Omental fat pad (tissue), 4 donors: Measurements from ENCODE around the gene SEBOX. TPM values are rescaled to one million over a fixed set of nuclear protein-coding genes. Genes with fewer than 3 reads are reported as not detected.

ENCODE experiments used
- ATAC-seq: fragments of 150-250 bp; one replicate; pipeline ENCODE4 v1.9.1; 2016; ENCODE audit warnings: mild to moderate bottlenecking, moderate library complexity; ENCODE audit not compliant: low FRiP score
- DNase-seq: peaks from one replicate; pipeline ENCODE4 v3.0.0-alpha.2; 2019; ENCODE audit warnings: low spot score
- CTCF ChIP-seq, 3 donors: fragments of 450-650 bp; IDR thresholded peaks; one replicate each; pipeline ENCODE4 v1.5.1; 2016 to 2017; ENCODE audit warnings: antibody characterized with exemption in 3 of 3, mild to moderate bottlenecking in 3 of 3, moderate library complexity in 2 of 3
- total RNA-seq, 4 donors: library from RNA; depleted of rRNA; stranded (reverse); fragments of >200 nt; gene quantifications; one replicate each; pipeline ENCODE4 v1.1.0, GENCODE V29; 2016

Gene SEBOX
- total RNA-seq, 4 donors from 2014 or later, result not detected

DNA sequence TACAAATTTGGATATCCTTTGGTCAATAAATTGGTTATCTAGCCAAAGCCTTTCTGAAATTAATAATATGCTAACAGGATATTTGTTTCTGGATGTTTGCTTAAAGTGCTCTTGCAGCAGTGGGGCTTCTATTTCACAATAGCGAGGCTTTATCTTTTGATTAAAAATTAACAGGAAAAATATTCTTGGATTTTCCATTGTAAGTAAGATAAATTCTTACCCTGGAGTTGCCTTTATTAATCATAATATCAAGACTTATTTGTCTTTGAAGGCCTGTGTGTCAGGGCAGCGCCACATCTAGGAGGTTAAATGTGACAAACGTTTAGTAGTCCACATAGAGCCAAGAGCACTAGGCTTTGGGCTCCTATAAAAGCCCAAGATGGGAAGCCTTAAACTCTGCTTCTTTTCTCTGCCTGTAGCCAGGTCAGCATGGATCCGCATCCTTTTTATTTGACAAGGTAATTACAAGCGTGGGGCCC, 40.7 kb downstream of the SEBOX start:
- DNase-seq (no peak), ATAC-seq (no peak)
- TF ChIP-seq CTCF (IDR thresholded peaks at IDR 0.05), result no peak

DNA sequence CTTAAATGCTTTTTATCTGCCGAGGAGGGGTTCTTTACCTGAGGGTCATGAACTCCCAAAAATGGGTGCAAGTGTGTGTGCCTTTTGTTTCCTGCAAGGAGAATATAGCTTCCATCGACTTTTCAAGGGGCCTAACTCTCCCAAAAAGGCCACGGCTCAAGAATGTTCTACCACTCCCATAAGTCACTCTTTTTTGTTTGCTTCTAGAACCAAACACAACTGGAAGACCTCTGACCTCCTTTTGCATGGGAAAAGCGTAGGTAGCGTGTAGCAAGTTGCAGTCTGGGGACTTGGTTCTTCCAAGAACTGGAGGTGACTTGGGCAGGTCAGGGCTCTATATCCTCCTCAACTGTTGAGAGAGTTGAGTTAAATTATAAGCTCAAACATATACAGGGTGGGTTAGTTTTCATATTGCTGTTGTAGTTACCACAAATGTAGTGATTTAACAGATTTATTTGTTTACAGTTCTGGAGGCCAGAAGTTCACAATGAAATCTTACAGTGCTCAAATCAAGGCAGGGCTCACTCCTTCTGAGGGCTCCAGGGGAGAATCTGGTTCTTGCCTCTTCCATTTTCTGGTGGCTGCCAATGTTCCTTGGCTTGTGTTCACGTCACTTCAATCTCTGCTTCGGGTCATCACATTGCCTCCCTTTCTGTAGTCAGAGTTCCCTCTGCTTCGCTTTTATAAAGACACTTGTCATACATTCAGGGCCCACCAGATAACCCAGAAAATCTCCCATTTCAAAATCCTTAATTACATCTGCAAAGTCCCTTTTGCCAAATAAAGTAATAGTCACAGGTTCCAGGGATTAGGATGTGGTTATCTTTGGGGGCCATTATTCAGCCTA, 44.6 kb downstream of the SEBOX start:
- no peak for ATAC-seq
- no peak for DNase-seq
- no peak for TF ChIP-seq CTCF (IDR thresholded peaks at IDR 0.05)

- no peak for DNase-seq
- no peak for TF ChIP-seq CTCF (IDR thresholded peaks at IDR 0.05)
- ATAC-seq, result no peak
Observed at GRCh38 chr17:28319598-28319935, 45.4 kb downstream of the SEBOX start.

DNA sequence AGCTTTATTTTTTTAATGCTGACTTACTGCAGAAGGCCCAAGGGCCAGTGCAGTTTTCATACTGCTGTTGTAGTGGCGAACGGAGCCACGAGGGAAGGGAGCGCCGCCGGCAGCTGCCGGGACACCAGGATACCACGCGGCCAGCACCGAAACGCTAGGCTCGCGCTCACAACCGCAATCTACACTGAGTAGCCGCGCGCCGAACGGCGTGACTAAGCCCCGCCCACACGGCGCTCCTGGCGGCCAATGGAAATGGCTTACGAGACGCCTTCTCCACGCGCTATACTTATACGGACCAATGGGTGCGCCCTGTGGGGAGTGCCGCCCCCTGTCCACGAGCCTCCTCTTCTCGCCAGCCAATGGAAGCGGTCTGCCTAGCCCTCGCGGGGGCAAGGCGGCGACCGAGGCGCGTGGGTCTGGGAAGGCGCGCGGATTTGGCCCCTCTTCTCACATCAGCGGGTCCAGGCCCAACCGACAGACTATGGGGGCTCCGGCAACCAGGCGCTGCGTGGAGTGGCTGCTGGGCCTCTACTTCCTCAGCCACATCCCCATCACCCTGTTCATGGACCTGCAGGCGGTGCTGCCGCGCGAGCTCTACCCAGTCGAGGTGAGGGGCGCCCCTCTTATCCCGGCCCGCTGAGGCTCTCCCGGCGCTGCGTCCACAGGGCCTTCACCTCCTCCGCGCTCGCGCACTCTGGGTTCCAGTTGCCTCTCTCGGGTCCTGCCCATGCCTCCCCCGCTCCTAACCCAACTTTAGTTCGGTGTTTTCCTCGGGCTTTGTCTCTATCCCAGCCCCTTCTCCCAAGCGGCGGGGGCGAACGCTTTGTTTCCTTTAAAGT, 46.0 kb downstream of the SEBOX start, which contains the start of gene TMEM97:
TMEM97 (plus strand) TSS at position 442 of the 839 bp plus-strand sequence; CDS start at position 482, 40 bp downstream.
- no peak for TF ChIP-seq CTCF (IDR thresholded peaks at IDR 0.05)
- ATAC-seq (peak; percentile 99), DNase-seq (peak; percentile 90)

- no peak for TF ChIP-seq CTCF (IDR thresholded peaks at IDR 0.05)
- ATAC-seq (no peak), DNase-seq (no peak)
Observed at GRCh38 chr17:28317966-28318758, 46.8 kb downstream of the SEBOX start.

DNA sequence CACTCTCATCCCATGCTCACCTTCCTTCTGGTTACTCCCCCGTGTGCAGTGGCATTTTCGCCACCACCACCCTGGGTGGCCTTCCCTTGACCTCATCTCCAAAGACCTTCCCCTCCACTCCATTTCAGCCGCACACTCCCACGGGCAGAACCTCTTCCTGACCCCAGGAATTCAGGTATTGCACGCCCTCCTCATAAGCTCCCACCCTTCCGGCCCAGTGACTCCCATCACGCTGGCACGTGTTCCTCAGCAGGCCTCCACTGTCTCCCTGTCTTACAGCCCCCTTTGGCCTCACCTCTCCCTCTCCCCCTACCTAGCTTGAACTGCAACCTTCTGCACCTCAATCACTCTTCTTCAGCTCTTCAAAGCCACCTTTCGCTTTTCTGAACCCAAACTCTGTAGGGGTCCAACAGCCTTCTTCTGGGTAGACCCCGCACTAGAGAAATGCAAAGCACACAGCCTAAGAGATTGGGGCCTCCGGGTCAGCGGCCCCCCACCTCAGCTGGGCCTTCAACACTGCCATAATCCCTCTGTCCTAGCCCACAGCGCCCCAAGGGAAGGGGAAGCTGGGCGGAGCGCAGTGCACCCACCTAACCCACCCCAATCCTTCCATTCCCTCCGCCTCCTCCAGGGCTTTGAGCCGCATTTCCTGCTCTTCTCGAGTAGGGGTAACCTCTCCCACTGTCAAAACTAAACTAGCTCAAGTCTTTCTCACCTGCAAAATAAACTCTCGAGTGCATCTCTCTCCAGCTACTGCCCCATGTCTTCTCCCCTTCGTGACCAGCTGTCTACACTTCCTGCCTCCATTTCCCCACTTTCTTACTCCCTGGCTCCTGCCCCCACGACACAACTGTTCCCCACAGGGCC, 47.7 kb downstream of the SEBOX start:
- DNase-seq (no peak), ATAC-seq (no peak)
- TF ChIP-seq CTCF (IDR thresholded peaks at IDR 0.05), result no peak
